Measurements from ENCODE around the gene YIF1A.

DNA sequence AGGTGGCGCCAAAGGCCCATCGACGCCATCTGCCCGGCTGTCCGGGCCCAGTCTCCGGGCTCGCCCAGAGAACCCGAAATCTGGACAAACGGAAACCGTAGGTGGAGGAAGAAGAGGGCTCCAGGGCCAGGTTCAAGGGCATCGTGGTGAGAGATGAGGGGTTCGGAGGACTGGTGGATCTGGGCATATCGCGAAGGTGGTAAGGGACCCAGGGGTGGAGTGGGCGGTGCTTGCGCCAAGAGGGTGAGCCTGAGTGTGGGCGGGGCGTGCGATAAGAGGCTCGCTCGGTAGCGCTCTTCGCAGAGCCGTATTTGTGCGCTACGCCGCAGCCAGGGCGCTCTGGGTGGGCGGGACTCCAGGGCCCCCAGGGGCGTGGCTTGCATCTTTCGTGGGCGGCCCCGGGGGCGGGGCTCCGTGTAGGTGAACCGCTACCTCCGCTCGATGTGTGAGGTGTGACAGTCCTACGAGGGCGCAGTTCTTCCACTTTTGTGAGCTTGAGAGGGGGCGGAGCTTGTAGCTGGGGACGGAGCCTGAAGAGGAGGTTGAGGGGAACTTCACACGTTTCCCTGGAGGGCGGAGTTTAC lies 23.1 kb upstream of the YIF1A start:
- TF ChIP-seq, protein P1, sequence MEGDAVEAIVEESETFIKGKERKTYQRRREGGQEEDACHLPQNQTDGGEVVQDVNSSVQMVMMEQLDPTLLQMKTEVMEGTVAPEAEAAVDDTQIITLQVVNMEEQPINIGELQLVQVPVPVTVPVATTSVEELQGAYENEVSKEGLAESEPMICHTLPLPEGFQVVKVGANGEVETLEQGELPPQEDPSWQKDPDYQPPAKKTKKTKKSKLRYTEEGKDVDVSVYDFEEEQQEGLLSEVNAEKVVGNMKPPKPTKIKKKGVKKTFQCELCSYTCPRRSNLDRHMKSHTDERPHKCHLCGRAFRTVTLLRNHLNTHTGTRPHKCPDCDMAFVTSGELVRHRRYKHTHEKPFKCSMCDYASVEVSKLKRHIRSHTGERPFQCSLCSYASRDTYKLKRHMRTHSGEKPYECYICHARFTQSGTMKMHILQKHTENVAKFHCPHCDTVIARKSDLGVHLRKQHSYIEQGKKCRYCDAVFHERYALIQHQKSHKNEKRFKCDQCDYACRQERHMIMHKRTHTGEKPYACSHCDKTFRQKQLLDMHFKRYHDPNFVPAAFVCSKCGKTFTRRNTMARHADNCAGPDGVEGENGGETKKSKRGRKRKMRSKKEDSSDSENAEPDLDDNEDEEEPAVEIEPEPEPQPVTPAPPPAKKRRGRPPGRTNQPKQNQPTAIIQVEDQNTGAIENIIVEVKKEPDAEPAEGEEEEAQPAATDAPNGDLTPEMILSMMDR (IDR thresholded peaks at IDR 0.05) = peak in 5 of 6 experiments; percentile 7 to 96 (median 93)
- peak in 2 of 4 donors; percentile 20 to 51 for TF ChIP-seq POLR2A (IDR thresholded peaks at IDR 0.05)
